ENCODE data around the gene PNPLA1. TPM values are rescaled to one million over a fixed set of nuclear protein-coding genes. Genes with fewer than 3 reads are reported as not detected.

PNPLA1 gene
- total RNA-seq, 4 donors from 2014 or later, result 0.59 to 0.64 TPM; not detected in 2

Other genes with a start within 250 kb of the PNPLA1 start
- gene SLC26A8, start 245.4 kb upstream of the PNPLA1 start, total RNA-seq, result under 1 TPM in 1 of 4 donors, not detected in 3; 0.19 TPM
- 10 to 100 TPM; 44.4 to 91.7 (median 59.1) TPM for gene MAPK14, start 242.3 kb upstream of the PNPLA1 start, total RNA-seq
- 100 to 1,000 TPM in 2 of 4 donors, 10 to 100 TPM in 2; 62.2 to 136 (median 104) TPM for gene MAPK13, start 139.5 kb upstream of the PNPLA1 start, total RNA-seq
- 10 to 100 TPM in 2 of 4 donors, 1 to 10 TPM in 2; 6.3 to 16.8 (median 9.9) TPM for gene BRPF3, start 73.3 kb upstream of the PNPLA1 start, total RNA-seq
- gene BNIP5, start 66.8 kb downstream of the PNPLA1 start, total RNA-seq, result not detected
- gene ETV7, start 117.6 kb downstream of the PNPLA1 start, total RNA-seq, result 1 to 10 TPM; 1.3 to 7.3 (median 2.3) TPM
- gene PXT1, start 172.8 kb downstream of the PNPLA1 start, total RNA-seq, result not detected
- 10 to 100 TPM; 35.9 to 47.5 (median 41.0) TPM for gene KCTD20, start 172.9 kb downstream of the PNPLA1 start, total RNA-seq

Measured in esophagus squamous epithelium (tissue), 4 donors.